ENCODE data around the gene SCAMP2.

SCAMP2 gene

GRCh38 chr15:74816624-74817369 is 56.4 kb downstream of the SCAMP2 start:
- DNase-seq (ENCODE audit: low spot score): no peak

DNA sequence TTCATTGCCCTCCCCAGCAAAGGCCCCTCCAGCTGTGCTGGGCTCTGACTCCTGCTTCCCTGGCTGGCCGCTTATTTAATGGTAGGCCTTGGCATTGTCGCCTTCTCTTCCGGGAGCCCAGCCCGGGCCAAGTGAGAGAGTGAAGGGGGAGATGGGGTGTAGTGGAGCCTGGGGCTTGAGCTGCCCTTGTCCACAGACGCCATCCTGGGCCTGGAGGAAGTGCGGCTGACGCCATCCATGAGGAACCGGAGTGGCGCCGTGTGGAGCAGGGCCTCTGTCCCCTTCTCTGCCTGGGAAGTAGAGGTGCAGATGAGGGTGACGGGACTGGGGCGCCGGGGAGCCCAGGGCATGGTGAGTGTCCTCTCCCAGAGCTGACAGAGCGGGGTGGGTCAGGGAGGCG is 57.2 kb downstream of the SCAMP2 start:
- DNase-seq (ENCODE audit: low spot score): no peak

DNA sequence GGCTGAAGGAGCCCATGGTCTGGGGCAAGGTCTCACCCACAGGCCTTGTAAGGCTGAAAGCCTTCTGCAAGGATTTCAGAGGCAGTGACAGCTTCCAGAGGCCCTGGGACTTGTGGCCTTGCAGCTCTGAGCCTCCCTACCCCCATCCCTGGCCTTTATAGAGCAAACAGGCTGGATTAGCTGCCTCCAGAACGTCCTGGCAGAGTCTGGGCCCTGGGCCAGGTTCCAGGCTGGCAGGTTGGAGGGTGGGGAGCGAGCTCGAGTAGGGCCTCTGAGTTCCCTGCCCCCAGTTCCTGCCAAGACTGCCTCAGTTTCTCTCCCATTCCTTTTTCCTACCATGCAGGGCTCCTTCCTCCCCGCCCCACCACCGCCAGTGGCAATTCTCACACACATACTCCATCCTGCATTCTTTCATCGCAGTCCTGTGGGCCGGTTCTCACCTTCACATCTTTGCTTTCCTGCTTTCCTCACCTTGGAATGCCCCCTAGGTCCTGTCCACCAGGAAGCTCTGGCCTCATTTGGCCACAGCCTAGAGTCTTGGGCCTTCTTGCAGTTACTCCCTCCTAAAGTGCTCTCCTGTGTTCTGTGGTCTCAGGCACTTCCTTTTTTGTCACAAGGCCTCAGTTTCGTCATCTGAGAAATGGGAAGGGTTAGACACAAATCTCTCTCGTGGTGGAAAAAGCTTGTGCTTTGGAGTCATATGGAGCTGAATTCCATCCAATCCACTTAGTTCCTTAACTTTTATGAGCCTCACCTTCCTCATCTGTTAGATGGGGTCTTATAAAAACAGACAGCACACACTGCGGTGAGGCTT is 57.8 kb downstream of the SCAMP2 start:
- no peak for DNase-seq (ENCODE audit: low spot score)

DNA sequence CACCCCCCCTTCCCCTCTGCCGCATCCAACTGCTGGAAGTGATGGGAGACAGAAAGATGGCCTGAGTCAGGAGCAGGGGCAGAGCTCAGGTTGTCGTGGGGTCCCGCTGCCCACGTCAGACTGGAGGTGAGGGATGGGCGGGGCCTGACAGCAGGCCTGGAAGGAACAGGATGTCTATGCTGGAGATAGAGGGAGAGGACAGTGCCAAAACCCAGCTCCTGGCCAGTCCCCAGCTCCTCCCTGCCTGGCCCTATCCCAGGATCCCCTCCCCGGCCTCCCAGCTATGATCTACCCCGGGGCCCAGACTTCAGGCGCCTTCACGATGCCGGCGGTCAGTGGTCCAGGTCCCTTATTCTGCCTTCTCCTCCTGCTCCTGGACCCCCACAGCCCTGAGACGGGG is 60.6 kb downstream of the SCAMP2 start, which contains the start of gene LMAN1L:
Gene LMAN1L, plus strand, starts transcription at position 303 of the 400 bp plus-strand sequence. Its CDS starts 20 bp downstream, at position 323.
- no peak for DNase-seq (ENCODE audit: low spot score)

DNA sequence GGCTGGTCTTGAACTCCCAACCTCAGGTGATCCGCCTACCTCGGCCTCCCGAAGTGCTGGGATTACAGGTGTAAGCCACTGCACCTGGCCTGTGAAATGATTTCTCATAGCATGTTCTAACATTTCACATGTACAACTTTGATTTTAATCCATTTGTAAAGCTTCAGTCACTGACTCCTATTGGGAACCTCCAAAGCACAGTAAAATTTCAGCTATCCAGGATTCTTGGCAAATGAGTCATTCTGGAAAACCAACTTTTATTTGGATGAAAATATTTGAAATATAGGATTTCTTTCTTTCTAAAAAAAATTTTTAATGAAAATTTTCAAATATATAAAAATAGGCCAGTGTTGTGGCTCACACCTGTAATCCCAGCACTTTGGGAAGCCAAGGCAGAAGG is 63.2 kb downstream of the SCAMP2 start:
- DNase-seq (ENCODE audit: low spot score): no peak

DNA sequence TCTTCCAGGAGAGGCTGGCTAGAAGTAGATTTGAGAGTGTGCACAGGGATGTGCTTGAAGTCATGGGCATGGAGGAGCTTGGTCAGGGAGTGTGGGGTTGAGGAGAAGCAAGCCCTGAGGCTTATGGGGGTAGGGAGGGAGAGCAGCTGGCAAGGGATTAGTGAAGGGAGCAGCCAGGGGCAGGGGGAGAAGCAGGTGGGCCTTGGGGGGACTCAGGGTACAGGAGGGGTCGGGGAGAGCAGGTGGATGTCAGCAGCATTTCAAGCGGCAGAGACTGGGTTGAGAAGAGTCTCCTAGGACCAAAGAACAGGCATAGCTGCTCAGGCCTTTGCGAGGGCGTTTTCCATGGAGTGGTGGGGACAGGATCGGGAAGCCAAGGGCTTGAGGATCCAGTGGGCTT is 63.9 kb downstream of the SCAMP2 start:
- DNase-seq (ENCODE audit: low spot score): no peak

DNA sequence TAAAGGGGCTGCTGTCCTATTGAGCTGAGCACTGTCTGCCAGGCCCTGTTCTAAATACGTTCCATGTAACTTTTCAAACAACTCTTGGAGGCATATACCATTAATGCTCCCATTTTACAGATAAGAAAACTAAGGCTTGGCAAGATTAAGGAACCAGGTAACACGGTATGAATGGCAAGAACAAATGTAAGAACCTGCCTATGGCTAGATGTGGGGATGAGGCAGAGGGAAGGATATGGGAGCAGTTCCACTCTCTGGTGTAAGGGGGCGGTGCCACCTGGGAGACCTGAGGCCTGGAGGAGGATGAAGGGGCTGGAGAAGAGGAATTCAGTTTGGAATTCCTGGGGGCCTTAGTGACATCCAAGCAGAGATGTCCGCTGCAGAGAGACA is 64.3 kb downstream of the SCAMP2 start:
- DNase-seq (ENCODE audit: low spot score): no peak

GRCh38 chr15:74808078-74808839 is 64.9 kb downstream of the SCAMP2 start:
- DNase-seq (ENCODE audit: low spot score): peak; percentile 44

DNA sequence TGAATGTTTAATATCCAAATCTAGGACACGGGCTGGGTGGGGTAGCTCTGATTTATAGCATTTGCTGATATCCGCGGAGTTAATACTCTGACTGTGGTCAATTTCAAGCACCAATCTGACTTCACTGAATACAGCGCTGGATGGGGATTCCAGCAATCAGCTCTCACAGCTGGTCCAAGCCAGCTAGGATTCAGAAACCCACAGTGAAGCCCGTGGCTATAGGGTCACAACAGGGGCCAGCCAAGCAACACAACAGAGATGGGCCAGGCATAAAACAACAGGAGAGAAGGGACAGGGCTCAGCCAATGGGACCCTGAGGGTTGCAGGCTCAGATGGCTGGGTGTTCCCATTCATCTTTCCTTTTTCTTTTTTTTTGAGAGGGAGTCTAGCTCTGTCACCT is 65.9 kb downstream of the SCAMP2 start:
- no peak for DNase-seq (ENCODE audit: low spot score)

GRCh38 chr15:74804935-74805334 is 68.2 kb downstream of the SCAMP2 start:
- no peak for DNase-seq (ENCODE audit: low spot score)

DNA sequence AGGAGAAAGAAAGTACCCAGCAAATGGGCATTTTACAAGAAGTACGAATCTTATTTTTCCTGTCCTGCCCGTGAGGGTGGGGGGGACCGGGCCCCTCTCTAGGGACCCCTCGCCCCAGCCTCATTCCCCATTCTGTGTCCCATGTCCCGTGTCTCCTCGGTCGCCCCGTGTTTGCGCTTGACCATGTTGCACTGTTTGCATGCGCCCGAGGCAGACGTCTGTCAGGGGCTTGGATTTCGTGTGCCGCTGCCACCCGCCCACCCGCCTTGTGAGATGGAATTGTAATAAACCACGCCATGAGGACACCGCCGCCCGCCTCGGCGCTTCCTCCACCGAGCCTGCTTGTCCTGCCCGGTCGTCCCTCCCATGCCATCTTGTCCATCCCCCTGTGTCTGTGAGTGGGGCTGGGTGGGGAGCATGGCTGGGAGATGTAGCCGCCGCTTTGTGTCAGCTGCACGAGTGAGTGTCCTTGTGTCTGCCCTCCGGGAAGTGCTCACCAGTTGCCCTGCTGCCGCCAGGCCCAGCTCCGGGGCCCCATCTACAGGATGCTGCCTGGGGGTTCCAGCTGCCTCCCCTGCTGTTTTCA is 70.2 kb downstream of the SCAMP2 start:
- DNase-seq (ENCODE audit: low spot score): no peak

DNA sequence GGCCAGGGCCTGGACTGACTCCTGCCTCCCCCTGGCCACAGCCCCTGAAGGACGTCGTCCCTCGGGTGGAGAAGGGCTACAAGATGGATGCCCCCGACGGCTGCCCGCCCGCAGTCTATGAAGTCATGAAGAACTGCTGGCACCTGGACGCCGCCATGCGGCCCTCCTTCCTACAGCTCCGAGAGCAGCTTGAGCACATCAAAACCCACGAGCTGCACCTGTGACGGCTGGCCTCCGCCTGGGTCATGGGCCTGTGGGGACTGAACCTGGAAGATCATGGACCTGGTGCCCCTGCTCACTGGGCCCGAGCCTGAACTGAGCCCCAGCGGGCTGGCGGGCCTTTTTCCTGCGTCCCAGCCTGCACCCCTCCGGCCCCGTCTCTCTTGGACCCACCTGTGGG is 70.9 kb downstream of the SCAMP2 start:
- no peak for DNase-seq (ENCODE audit: low spot score)

GRCh38 chr15:74801311-74801997 is 71.7 kb downstream of the SCAMP2 start:
- no peak for DNase-seq (ENCODE audit: low spot score)

GRCh38 chr15:74800559-74801094 is 72.5 kb downstream of the SCAMP2 start:
- DNase-seq (ENCODE audit: low spot score): no peak

DNA sequence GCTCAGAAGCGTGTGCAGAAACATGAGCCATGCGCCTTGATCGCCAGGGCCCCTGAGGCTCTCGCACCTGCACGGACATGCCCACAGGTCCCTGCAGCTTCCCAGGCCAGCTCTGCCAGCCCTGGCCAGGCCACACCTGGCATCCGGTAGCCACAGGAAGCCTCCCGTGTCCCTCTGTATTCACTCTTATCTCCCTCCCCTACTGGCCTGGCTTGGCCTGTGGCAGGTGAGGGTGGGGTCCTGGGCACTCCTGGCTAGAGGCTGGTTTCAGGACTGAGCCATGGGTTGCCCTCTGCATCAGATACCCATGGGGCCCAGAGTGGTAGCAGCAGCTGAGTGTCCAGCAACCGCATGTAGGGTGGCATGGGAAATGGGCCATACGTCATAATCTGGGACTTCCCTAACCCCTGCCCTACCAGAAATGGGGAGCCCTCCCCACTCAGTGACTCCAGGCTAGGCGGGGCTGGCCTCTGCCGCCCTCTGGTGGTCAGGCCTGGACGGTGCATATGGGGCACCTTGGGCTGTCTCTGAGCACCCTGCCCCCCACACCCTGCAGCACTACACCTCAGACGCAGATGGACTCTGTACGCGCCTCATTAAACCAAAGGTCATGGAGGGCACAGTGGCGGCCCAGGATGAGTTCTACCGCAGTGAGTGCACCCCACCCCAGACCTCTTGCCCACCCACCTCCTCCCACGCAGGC is 73.2 kb downstream of the SCAMP2 start:
- peak; percentile 38 for DNase-seq (ENCODE audit: low spot score)

GRCh38 chr15:74799255-74799855 is 73.8 kb downstream of the SCAMP2 start:
- no peak for DNase-seq (ENCODE audit: low spot score)

- no peak for DNase-seq (ENCODE audit: low spot score)
These were observed 74.5 kb downstream of the SCAMP2 start for GRCh38 chr15:74798388-74799254.

DNA sequence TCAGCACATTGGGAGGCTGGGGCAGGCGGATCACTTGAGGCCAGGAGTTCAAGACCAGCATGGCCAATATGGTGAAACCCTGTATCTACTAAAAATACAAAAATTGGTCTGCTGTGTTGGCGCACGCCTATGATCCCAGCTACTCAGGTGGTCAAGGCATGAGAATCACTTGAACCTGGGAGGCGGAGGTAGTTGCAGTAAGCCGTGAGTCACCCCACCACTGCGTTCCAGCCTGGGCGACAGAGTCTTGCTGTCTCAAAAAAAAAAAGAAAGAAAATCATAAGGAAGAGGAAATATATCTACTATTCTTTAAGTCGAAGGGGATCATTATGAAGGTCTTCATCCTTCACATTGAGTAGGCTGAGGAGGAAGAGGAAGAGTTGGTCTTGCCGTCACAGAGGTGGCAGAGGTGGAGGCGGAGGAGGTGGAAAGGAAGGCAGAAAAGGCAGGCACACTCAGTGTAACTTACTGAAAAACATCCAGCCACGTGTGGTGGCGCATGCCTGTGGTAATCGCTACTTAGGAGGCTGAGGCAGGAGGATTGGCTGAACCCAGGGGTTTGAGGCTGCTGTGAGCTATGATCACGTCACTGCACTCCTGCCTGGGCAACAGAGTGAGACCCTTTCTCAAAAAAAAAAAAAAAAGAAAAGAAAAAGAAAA is 77.1 kb downstream of the SCAMP2 start:
- no peak for DNase-seq (ENCODE audit: low spot score)

DNA sequence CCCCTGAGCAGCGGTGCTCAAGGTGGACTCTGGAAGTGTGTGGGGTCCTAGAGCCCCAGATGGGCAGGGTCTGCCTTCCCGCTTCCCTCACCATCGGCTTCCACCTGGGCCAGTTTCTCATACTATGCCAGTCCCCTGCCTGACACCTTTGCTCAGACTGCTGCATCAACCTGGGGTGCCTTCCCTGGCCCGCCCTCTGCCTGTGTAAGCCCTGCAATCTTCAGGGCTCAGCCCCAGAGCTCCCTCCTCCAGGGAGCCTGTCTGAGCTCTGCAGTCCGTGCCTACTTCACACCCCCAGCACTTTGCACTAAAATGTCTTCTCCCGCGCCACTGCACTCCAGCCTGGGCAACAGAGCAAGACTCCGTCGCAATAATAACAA is 78.2 kb downstream of the SCAMP2 start:
- DNase-seq (ENCODE audit: low spot score): no peak

Measured in LoVo (cell line).